ENCODE measurements around the gene RAF1. TPM values are rescaled to one million over a fixed set of nuclear protein-coding genes. Genes with fewer than 3 reads are reported as not detected.

RAF1 gene
- total RNA-seq (100 to 1,000 TPM in 4 of 5 experiments, 10 to 100 TPM in 1; 93.4 to 129 (median 125) TPM), polyA plus RNA-seq (10 to 100 TPM; 50.2 to 87.8 TPM), total RNA-seq (277 reads per million, percentile 95 among the genes with 10 or more reads in this experiment)

DNA sequence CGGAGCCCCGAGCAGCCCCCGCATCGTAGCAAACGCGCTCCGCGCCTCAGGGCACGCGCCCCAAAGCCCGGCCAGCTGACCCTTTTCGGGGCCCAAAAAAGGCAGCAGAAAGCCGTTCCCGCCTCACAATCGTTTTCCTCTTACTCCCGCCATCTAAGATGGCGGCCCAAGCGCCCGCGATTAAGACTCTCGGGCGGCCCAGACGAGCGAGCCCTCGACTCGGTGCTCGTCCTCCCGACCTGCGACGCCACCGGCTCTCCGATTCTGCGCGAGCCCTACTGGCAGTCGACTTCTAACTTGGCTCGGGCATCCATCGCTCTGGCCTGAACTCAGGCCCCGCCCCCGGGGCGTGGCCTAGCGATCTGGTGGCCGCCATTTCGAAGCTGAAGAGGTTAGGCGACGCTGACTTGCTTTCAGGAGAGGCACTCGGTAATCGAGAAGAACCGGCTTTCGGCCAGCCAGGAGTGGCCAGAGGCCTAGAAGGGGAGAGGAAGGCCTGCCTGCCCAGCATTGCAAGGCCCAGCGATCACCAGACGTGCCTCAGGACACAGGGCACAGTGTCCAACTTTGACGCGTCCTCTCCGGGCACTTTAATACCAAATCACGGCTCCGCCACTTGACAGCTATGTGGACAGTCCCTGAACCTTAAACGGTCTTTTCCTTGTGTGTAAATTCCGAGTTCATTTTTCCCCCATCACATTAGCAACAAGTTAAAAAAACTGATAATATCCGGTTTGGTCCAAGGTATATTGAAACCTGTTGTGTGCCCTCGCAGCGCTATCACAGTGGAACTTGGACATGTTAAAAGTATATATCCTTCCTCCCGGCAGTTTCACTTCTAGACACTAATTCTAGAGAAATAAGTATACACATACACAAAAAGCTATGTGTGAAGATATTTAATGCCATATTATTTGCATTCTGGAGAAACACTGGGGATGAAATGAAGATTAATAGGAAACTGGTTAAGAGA is at the start of gene RAF1:
RAF1 (minus strand) TSS at position 182 of the 973 bp plus-strand sequence. CDS start 45,396 bp downstream, outside the sequence.
- peak within 1 kb of the TSS; percentile 88 to 100 (median 98) for H3K4me3 Mint-ChIP-seq
- ChIA-PET CTCF (no interaction called here), POLR2A (interaction anchor here (0.6 to 3.4 kb wide), 16 partner anchors 16 to 1987 kb away, joined by 3 to 17 read pairs (median 4); partner anchors contain the start of genes ATG7, CCDC174, MKRN2 and TSEN2)
- Histone ChIP-seq H3K4me3 (ENCODE audit: low read length) (peak within 1 kb of the TSS; percentile 78), H3K27ac (ENCODE audit: low read depth, low read length) (peak within 1 kb of the TSS; percentile 95), H3K9me3 (ENCODE audit: control insufficient read depth in 2 of 3, low read length in 3 of 3) (no peaks in the 10 kb centered on the region), H3K4me1 (ENCODE audit: control insufficient read depth in 2 of 2, insufficient read depth in 2 of 2, low read length in 2 of 2) (peaks cover 12 to 20% of the 10 kb centered on the region in 2 donors), H3K36me3 (ENCODE audit: control insufficient read depth in 2 of 3, insufficient read depth in 3 of 3, low read length in 3 of 3) (peaks cover 0 to 9% (median 0%) of the 10 kb centered on the region in 3 experiments), H3K27me3 (ENCODE audit: control insufficient read depth in 2 of 2, insufficient read depth in 2 of 2, low read length in 2 of 2) (no peaks in the 10 kb centered on the region)
- peak; percentile 98 for ATAC-seq
- peaks cover 4 to 9% (median 7%) of the 10 kb centered on the region in 5 donors for H3K36me3 Mint-ChIP-seq
- intact Hi-C loops (cut with micrococcal nuclease): loop anchor here (1.0 to 10.0 kb wide), 21 partner anchors 37 to 1991 kb away; partner anchors contain the start of genes LSM3 (in 2 of the 2), MKRN2 (in 2 of the 2), RPL32 (in 2 of the 2) and TAMM41 (in 2 of the 2)
- peak within 1 kb of the TSS; percentile 98 to 100 (median 99) for H3K27ac Mint-ChIP-seq
- no peaks in the 10 kb centered on the region for H3K27me3 Mint-ChIP-seq
- peaks cover 0 to 3% (median 0%) of the 10 kb centered on the region in 11 donors for H3K9me3 Mint-ChIP-seq
- peaks cover 19 to 44% (median 33%) of the 10 kb centered on the region in 7 donors for H3K4me1 Mint-ChIP-seq
- DNase-seq: peak; percentile 96 to 98 (median 98)

DNA sequence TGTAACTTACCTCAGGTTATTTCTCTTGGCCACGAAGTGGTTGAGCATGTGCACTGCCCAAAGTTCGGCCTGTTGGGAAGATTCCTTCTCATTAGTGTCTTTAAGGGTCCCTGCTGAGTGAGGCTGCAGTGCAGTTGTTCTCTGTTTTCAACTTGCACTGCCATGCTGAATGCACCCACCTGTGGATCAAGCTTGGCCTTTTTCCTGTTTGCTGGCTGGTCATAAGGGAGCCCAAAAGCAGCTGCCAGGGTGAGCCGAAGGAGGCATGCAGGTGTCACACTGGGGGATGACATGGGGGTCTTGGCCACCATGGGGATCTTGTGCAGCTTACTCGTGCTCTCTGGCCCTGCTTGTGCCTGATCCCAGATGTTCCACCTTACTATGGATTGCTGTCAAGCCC is 46.1 kb upstream of the RAF1 start:
- ATAC-seq (no peak), DNase-seq (no peak)
- no peaks in the 10 kb centered on the region for H3K9me3 Mint-ChIP-seq
- Histone ChIP-seq H3K9me3 (ENCODE audit: control insufficient read depth in 2 of 3, low read length in 3 of 3) (no peaks in the 10 kb centered on the region), H3K27me3 (ENCODE audit: control insufficient read depth in 2 of 2, insufficient read depth in 2 of 2, low read length in 2 of 2) (no peaks in the 10 kb centered on the region), H3K36me3 (ENCODE audit: control insufficient read depth in 2 of 3, insufficient read depth in 3 of 3, low read length in 3 of 3) (no peaks in the 10 kb centered on the region), H3K27ac (ENCODE audit: low read depth, low read length) (no peak overlapping the region), H3K4me3 (ENCODE audit: low read length) (no peak overlapping the region), H3K4me1 (ENCODE audit: control insufficient read depth in 2 of 2, insufficient read depth in 2 of 2, low read length in 2 of 2) (no peaks in the 10 kb centered on the region)
- no peaks in the 10 kb centered on the region for H3K4me1 Mint-ChIP-seq
- no peaks in the 10 kb centered on the region for H3K36me3 Mint-ChIP-seq
- peaks cover 0 to 16% (median 0%) of the 10 kb centered on the region in 5 donors for H3K27me3 Mint-ChIP-seq
- no peak overlapping the region for H3K27ac Mint-ChIP-seq
- ChIA-PET POLR2A (no interaction called here), CTCF (interaction anchor here (1.1 kb wide), 1 partner anchor 10 kb away, joined by 4 read pairs; no protein-coding TSS in a partner anchor)
- intact Hi-C loops (cut with micrococcal nuclease): no loop called here
- H3K4me3 Mint-ChIP-seq: no peak overlapping the region

DNA sequence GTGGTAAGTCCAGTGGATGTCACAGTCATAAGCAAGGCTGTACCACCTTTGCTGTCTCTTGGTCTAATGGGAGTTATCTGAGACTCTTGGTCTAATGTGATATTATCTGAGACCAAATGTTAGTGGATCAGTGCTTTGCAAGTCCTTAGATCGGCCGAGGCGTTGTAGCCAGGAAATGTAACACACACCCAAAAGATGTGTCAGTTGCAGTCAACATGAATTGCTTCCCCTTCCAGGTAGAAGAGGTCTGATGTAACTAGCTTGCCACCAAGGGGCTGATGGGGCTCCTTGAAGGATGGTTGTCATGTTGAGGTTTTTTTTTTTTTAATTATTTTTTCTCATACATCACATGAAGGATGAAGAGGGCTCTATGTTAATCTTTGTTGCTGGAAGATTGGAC is 45.4 kb upstream of the RAF1 start:
- H3K4me3 Mint-ChIP-seq: no peak overlapping the region
- H3K4me1 ChIP-seq (ENCODE audit: control insufficient read depth in 2 of 2, insufficient read depth in 2 of 2, low read length in 2 of 2): no peaks in the 10 kb centered on the region
- intact Hi-C loops (cut with micrococcal nuclease): no loop called here
- no peak overlapping the region for H3K27ac ChIP-seq (ENCODE audit: low read depth, low read length)
- H3K4me3 ChIP-seq (ENCODE audit: low read length): no peak overlapping the region
- no peak for ATAC-seq
- H3K27ac Mint-ChIP-seq: no peak overlapping the region
- CTCF ChIA-PET: interaction anchor here (1.1 kb wide), 1 partner anchor 11 kb away, joined by 4 read pairs; no protein-coding TSS in a partner anchor
- peaks cover 0 to 16% (median 0%) of the 10 kb centered on the region in 5 donors for H3K27me3 Mint-ChIP-seq
- H3K36me3 ChIP-seq (ENCODE audit: control insufficient read depth in 2 of 3, insufficient read depth in 3 of 3, low read length in 3 of 3): no peaks in the 10 kb centered on the region
- no peaks in the 10 kb centered on the region for H3K9me3 ChIP-seq (ENCODE audit: control insufficient read depth in 2 of 3, low read length in 3 of 3)
- DNase-seq: no peak
- H3K9me3 Mint-ChIP-seq: no peaks in the 10 kb centered on the region
- POLR2A ChIA-PET: no interaction called here
- H3K27me3 ChIP-seq (ENCODE audit: control insufficient read depth in 2 of 2, insufficient read depth in 2 of 2, low read length in 2 of 2): no peaks in the 10 kb centered on the region
- H3K4me1 Mint-ChIP-seq: no peaks in the 10 kb centered on the region
- H3K36me3 Mint-ChIP-seq: no peaks in the 10 kb centered on the region

DNA sequence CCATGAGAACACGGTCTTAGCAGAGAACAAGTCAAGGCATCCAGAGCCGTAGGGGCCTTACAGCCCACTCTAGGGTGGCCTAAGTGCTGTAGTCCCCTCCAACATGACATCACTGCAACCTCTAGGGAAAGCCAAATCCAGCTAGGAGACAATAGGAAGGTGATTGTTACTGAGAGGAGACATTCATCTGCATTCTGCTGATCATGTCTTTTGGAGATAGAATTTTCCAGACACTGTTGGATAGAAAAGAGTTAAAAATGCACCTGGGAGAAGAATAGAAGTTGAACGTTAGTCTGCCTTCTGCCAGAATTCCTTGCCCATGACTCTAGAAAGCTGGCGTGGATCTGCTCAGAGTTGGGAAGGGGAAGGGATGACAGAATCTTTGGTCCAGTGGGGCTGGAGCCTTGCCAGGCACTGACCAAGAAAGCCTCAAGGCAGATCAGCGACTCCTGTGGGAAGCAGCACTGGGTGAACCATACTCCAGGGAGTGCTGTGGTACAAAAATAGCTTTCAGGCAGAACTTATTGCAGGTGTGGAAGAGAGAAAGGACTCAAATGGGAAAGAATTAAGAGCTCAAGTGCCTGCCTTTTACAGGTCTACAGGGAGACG is 44.8 kb upstream of the RAF1 start:
- intact Hi-C loops (cut with micrococcal nuclease): no loop called here
- Histone ChIP-seq H3K4me1 (ENCODE audit: control insufficient read depth in 2 of 2, insufficient read depth in 2 of 2, low read length in 2 of 2) (no peaks in the 10 kb centered on the region), H3K4me3 (ENCODE audit: low read length) (no peak overlapping the region), H3K27me3 (ENCODE audit: control insufficient read depth in 2 of 2, insufficient read depth in 2 of 2, low read length in 2 of 2) (no peaks in the 10 kb centered on the region), H3K27ac (ENCODE audit: low read depth, low read length) (no peak overlapping the region), H3K36me3 (ENCODE audit: control insufficient read depth in 2 of 3, insufficient read depth in 3 of 3, low read length in 3 of 3) (no peaks in the 10 kb centered on the region), H3K9me3 (ENCODE audit: control insufficient read depth in 2 of 3, low read length in 3 of 3) (no peaks in the 10 kb centered on the region)
- DNase-seq (no peak), ATAC-seq (no peak)
- POLR2A ChIA-PET: no interaction called here
- CTCF ChIA-PET: interaction anchor here (0.6 to 2.3 kb wide), 3 partner anchors 11 to 101 kb away, joined by 3 to 7 read pairs (median 4); no protein-coding TSS in a partner anchor
- no peaks in the 10 kb centered on the region for H3K36me3 Mint-ChIP-seq
- H3K4me3 Mint-ChIP-seq: no peak overlapping the region
- H3K27me3 Mint-ChIP-seq: peaks cover 0 to 16% (median 0%) of the 10 kb centered on the region in 5 donors
- H3K27ac Mint-ChIP-seq: no peak overlapping the region
- H3K9me3 Mint-ChIP-seq: no peaks in the 10 kb centered on the region
- no peaks in the 10 kb centered on the region for H3K4me1 Mint-ChIP-seq

DNA sequence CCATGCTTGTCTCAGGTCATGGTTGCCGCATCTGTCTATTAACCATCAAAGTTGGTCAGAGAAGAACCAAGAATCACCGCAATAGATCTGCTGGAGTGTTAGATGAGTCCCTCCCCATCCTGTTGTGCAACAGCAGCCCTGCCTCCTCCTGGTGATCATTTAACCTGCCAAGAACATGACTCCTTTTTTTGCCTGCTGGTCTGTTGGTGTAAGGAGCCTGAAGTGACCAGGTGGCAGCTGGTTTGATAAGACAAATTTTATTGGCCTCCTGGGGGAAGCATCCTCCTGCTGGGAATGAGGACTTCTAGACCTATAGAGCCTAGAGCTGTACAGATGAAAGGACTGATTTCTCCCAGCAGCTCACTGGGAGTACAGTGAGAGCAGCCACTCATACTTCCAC is 43.5 kb upstream of the RAF1 start:
- CTCF ChIA-PET: interaction anchor here (2.3 kb wide), 1 partner anchor 102 kb away, joined by 7 read pairs; no protein-coding TSS in a partner anchor
- H3K9me3 Mint-ChIP-seq: no peaks in the 10 kb centered on the region
- intact Hi-C loops (cut with micrococcal nuclease): no loop called here
- no peaks in the 10 kb centered on the region for H3K36me3 Mint-ChIP-seq
- Histone ChIP-seq H3K27ac (ENCODE audit: low read depth, low read length) (no peak overlapping the region), H3K27me3 (ENCODE audit: control insufficient read depth in 2 of 2, insufficient read depth in 2 of 2, low read length in 2 of 2) (no peaks in the 10 kb centered on the region), H3K4me1 (ENCODE audit: control insufficient read depth in 2 of 2, insufficient read depth in 2 of 2, low read length in 2 of 2) (no peaks in the 10 kb centered on the region), H3K36me3 (ENCODE audit: control insufficient read depth in 2 of 3, insufficient read depth in 3 of 3, low read length in 3 of 3) (no peaks in the 10 kb centered on the region), H3K4me3 (ENCODE audit: low read length) (no peak overlapping the region), H3K9me3 (ENCODE audit: control insufficient read depth in 2 of 3, low read length in 3 of 3) (no peaks in the 10 kb centered on the region)
- no peak for DNase-seq
- no peak for ATAC-seq
- POLR2A ChIA-PET: no interaction called here
- H3K27ac Mint-ChIP-seq: no peak overlapping the region
- no peaks in the 10 kb centered on the region for H3K4me1 Mint-ChIP-seq
- H3K4me3 Mint-ChIP-seq: no peak overlapping the region
- H3K27me3 Mint-ChIP-seq: peaks cover 0 to 13% (median 0%) of the 10 kb centered on the region in 5 donors

DNA sequence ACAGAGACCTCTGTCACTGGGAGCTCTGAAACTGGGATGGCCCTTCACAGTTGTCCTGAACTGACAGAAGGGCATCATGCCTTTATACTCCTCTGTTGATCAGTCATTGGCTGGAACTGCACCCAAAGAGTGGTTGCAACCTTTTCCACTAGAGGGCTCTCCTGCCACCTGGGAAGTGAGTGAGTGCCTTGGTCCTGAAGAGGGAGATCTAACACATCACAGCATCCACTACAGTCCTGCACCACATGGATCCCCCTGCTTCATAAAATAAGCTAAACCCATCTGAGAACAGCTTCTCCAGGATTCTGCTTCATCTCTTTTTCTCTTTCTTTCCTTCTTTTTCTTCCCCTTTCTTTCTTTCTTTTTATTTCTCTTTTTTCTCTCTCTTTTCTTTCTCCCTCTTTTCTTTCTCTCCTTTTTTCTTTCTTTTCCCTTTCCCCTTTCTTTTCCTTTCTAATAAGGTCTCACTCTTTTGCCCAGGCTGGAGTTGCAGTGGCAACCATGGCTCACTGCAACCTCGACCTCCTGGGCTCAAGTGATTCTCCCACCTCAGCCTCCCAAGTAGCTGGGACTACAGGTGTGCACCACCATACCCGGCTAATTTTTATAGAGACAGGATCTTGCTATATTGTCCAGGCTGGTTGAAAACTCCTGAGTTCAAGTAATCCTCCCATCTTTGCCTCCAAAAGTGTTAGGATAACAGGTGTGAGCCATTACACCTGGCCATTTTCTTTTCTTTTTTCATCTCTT is 42.8 kb upstream of the RAF1 start:
- Mint-ChIP-seq H3K27ac (peak overlapping the region in 1 of 9 donors; percentile 36), H3K36me3 (no peaks in the 10 kb centered on the region), H3K27me3 (peaks cover 0 to 12% (median 0%) of the 10 kb centered on the region in 5 donors), H3K4me3 (no peak overlapping the region), H3K4me1 (no peaks in the 10 kb centered on the region), H3K9me3 (no peaks in the 10 kb centered on the region)
- Histone ChIP-seq H3K27me3 (ENCODE audit: control insufficient read depth in 2 of 2, insufficient read depth in 2 of 2, low read length in 2 of 2) (no peaks in the 10 kb centered on the region), H3K4me3 (ENCODE audit: low read length) (no peak overlapping the region), H3K9me3 (ENCODE audit: control insufficient read depth in 2 of 3, low read length in 3 of 3) (no peaks in the 10 kb centered on the region), H3K4me1 (ENCODE audit: control insufficient read depth in 2 of 2, insufficient read depth in 2 of 2, low read length in 2 of 2) (no peaks in the 10 kb centered on the region), H3K27ac (ENCODE audit: low read depth, low read length) (no peak overlapping the region), H3K36me3 (ENCODE audit: control insufficient read depth in 2 of 3, insufficient read depth in 3 of 3, low read length in 3 of 3) (no peaks in the 10 kb centered on the region)
- CTCF ChIA-PET: interaction anchor here (1.0 to 2.3 kb wide), 3 partner anchors 14 to 135 kb away, joined by 4 to 9 read pairs (median 7); partner anchors contain the start of gene RPL32
- DNase-seq (peak; percentile 31 to 65 (median 49)), ATAC-seq (peak; percentile 98)
- POLR2A ChIA-PET: no interaction called here
- intact Hi-C loops (cut with micrococcal nuclease): loop anchor here (1.0 kb wide), 3 partner anchors 14 to 186 kb away; partner anchors contain the start of gene RPL32 (in 1 of the 2)

Data from naive thymus-derived CD4-positive, alpha-beta T cell (primary cell).